Activated CD4-positive, alpha-beta T cell treated with anti-CD3 and anti-CD28 coated beads, Interleukin-2, Interleukin-6, amounts not matched to agents 100 ng/mL and 50 ng/mL, durations not matched to agents 16 hours and 8 hours (primary cell): ENCODE measurements around the gene DBN1.

Source experiments
- DNase-seq: peaks from one replicate; pipeline ENCODE4 v3.0.0-alpha.2; 2020

DBN1 gene

GRCh38 chr5:177473443-177474001 is at the start of gene DBN1:
TSS of gene DBN1 (minus strand) at chr5:177473634. CDS start at chr5:177473521, 113 bp downstream.
- DNase-seq, result no peak

GRCh38 chr5:177520916-177521513 is 47.6 kb upstream of the DBN1 start:
- no peak for DNase-seq

- DNase-seq, result no peak
Observed at GRCh38 chr5:177520271-177520670, 46.8 kb upstream of the DBN1 start.

GRCh38 chr5:177519463-177520235 is 46.2 kb upstream of the DBN1 start:
- DNase-seq, result no peak

GRCh38 chr5:177516601-177517568 is 43.5 kb upstream of the DBN1 start, which contains the start of gene DDX41:
TSS of gene DDX41 (minus strand) at chr5:177516961. CDS start at chr5:177516945, 16 bp downstream.
- peak; percentile 98 for DNase-seq

GRCh38 chr5:177515580-177515979 is 42.1 kb upstream of the DBN1 start:
- no peak for DNase-seq

DNA sequence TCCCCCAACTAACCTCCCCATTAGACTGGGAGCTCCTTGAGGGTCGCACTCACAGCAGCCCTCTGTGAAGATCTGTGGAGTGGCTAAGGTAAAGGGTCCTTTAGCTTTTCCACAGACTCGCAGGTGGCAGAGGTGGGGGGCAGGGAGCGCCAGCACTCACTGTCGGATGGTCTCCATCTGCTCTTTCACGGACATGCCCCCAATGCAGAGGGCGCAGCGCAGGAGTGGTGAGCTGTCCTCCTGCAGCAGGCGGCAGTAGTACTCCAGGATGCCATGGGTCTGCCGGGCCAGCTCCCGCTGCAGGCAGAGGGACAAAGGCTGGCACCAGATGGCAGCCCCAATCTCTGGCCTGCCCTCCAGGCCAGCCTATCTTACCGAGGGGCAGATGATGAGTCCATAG is 41.1 kb upstream of the DBN1 start:
- DNase-seq, result no peak

GRCh38 chr5:177513500-177513899 is 40.1 kb upstream of the DBN1 start:
- DNase-seq, result no peak

- no peak for DNase-seq
Observed at GRCh38 chr5:177512736-177513380, 39.4 kb upstream of the DBN1 start.

- DNase-seq, result no peak
Observed at GRCh38 chr5:177511796-177512675, 38.6 kb upstream of the DBN1 start.

DNA sequence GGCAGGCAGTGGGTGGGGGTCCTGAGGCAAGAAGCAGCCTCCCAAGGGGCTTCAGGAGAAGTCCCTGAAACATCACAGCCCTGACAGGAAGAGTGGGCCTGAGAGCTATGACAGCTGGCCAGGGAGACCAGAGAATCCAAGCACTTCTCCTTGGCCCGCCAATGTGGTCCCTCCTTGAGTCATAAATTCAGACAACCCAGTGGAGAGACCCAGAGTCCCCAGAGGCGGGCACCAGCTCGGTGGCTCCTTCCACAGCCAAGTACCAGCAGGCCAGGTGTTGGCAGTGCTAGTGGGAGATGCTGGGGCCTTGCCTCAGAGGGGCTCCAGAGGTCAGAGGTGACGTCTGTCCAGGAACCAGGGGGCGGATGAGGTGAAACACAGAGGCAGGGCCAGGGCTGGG is 37.7 kb upstream of the DBN1 start:
- no peak for DNase-seq

DNA sequence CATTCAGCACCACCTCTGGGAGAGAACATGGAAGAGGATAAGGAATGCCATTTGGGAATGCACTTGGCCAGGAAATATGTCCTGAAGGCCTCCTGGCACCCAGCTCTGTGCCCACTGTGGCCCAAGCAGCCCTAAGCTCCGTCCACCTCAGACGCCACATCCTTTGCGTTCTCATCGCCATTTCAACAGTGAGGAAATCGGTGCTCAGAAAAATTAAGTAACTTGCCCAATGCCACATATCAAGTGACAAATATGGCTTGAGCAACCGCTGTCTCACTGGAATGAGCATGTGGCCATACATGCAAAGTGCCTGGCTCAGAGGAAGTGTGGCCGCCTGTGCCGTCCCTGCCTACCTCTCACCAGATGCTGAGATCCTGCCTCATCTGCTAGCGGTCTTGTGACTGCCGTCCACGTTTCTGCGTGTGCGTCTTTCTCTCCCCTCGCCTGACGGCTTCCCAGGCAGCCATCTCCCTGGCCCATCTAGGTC is 37.2 kb upstream of the DBN1 start:
- DNase-seq, result no peak

DNA sequence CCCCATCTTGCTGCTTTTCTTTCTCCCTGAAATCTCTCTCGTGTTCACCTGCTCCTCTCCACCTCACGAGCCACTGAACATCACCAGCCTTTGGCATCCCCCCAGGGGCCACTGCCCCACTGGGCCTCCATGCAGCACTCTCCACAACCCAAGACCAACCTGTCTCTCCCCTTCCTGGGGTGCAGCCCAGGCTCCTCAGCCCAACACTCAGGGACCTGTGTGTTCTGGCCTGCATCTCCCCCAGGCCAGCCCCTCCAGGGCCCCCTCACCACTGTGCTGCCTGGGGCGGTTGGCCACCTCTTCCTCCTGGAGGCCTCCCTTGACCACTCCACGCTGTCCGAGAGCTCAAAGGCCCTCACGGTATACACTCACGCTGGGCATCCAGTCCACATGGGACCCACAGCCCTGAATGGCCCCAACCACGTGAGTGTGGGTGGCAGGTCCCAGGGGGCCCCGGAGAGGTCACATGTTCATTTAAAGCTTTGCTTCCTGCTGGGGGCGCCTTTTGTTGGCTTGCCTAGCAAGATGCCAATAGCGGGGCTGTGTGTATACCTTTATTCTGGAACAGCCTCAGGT is 36.6 kb upstream of the DBN1 start:
- DNase-seq, result no peak

GRCh38 chr5:177509381-177509951 is 36.0 kb upstream of the DBN1 start, which contains the start of gene DOK3:
TSS of gene DOK3 (minus strand) at chr5:177509826. CDS start at chr5:177509540, 286 bp downstream.
- DNase-seq, result no peak

DNA sequence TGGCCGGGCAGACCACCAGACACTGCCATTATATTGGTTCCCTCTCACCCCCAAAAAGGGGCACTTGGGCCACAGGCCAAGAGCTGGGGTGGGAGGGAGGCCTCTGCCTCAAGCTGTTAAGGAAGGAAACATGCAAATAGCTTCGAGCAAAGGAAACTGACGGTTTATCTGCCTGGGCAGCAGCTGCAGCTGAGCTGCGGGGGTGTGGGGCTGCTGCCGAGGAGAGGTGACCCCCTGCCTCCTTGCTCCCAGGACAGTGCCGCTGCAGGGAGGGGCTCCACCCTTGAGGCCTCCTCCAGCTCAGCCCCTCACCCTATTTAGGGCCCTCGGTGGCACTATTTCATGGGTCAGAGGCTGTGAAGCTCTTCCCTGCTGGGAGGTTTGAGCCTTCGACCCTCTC is 35.4 kb upstream of the DBN1 start:
- no peak for DNase-seq

DNA sequence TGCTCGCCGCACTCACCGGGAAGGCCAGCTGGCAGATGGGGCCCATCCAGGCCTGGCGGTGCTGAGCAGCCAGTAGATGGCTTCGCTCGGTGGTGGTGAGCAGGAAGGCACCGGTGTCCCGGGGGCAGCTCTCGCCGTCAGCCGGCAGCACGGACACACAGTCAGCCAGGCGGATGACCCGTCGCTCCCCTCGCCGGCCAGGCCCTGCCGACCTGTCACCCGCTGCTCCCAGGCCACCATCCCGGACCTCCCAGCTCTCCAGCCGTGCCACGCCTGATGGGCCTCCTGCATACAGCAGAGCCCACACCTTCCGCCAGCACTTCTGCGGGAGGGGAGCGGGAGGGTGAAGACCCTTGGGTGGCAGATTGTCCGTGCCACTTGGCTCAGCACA is 34.8 kb upstream of the DBN1 start:
- no peak for DNase-seq

GRCh38 chr5:177507596-177508220 is 34.3 kb upstream of the DBN1 start:
- DNase-seq, result no peak

DNA sequence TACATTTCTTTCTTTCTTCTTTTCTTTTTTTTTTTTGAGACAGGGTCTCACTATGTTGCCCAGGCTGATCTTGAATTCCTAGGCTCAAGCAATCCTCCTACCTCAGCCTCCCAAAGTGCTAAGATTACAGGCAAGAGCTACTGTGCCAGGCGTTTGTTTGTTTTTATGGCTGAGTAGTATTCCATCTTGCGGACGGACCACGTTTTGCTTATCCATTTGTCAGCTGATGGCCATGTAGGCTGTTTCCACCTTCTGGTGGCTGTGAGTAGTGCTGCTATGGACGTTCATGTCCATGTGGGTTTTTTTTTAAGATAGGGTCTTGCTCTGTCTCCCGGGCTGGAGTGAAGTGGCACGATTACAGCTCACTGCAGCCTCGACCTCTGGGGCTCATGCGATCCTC is 33.7 kb upstream of the DBN1 start:
- DNase-seq, result no peak

DNA sequence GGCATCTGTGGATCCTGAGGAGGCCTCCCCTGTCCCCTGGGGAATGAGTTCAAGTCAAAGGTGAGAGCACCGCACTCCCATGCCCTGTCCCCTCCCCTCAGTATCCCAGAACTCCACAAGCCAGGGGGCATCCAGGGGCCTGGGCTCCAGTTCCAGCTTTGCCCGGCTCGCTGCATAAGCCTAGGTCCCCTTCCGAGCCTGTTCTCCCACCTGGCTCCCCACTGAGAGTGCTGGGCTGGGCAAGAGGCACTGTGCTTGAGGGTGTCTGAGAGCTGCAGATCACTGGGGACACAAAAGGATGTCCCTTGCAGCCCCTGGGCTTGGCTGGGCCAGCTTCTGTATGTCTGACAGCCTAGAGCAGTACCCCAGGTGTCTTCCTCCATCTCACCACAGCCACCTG is 31.6 kb upstream of the DBN1 start:
- no peak for DNase-seq
